OCI-LY7 (cell line): ENCODE measurements around the gene CAMK2B. TPM values are rescaled to one million over a fixed set of nuclear protein-coding genes. Genes with fewer than 3 reads are reported as not detected.

ENCODE experiments used
- BruUV-seq: library from RNA; stranded (reverse); fragments of 400-500 nt; replicated peaks from 2 replicates; lab custom pipeline; 2021; lab: Mats Ljungman, UMichigan
- CTCF ChIA-PET: fragments of 300-600 bp; sonication (Branson Sonifier 250); formaldehyde crosslinking; loops from one replicate; lab custom pipeline; 2022; ENCODE audit warnings: antibody characterized with exemption; ENCODE audit not compliant: unreplicated experiment; lab: Charles Lee
- POLR2A ChIA-PET: fragments of 300-600 bp; sonication (Branson Sonifier 250); formaldehyde crosslinking; loops from one replicate; lab custom pipeline; 2022; ENCODE audit warnings: antibody characterized with exemption; lab: Charles Lee
- DNase-seq: peaks from one replicate; pipeline ENCODE4 v3.0.0-alpha.2; 2015; ENCODE audit warnings: low spot score
- H2AFZ ChIP-seq: fragments of 200-600 bp; sonication (generic), shearing (Covaris generic); 2 replicates; pipeline ENCODE4 v1.6.1; 2014; ENCODE audit warnings: mild to moderate bottlenecking, antibody characterized with exemption, low read length, moderate library complexity
- H3K27ac ChIP-seq: fragments of 200-600 bp; sonication (generic); 2 replicates; pipeline ENCODE4 v1.5.1; 2014; ENCODE audit warnings: mixed run types, low read depth, mild to moderate bottlenecking, moderate library complexity, low read length, inconsistent platforms; ENCODE audit not compliant: poor library complexity, severe bottlenecking
- H3K36me3 ChIP-seq: fragments of 200-600 bp; sonication (generic); 2 replicates; pipeline ENCODE4 v1.6.1; 2014; ENCODE audit warnings: mild to moderate bottlenecking, antibody characterized with exemption, low read length, moderate library complexity, mixed read lengths; ENCODE audit not compliant: insufficient read depth
- H3K4me1 ChIP-seq: fragments of 200-600 bp; sonication (generic); 2 replicates; pipeline ENCODE4 v1.5.1; 2014; ENCODE audit warnings: mild to moderate bottlenecking, low read length; ENCODE audit not compliant: insufficient read depth, poor library complexity, severe bottlenecking
- H3K4me2 ChIP-seq: fragments of 200-600 bp; sonication (generic); 2 replicates; pipeline ENCODE4 v1.6.1; 2014; ENCODE audit warnings: mild to moderate bottlenecking, low read length
- H3K4me3 ChIP-seq: fragments of 200-600 bp; sonication (generic); 2 replicates; pipeline ENCODE4 v1.5.1; 2014; ENCODE audit warnings: mild to moderate bottlenecking, low read depth, low read length; ENCODE audit not compliant: poor library complexity, severe bottlenecking
- H3K79me2 ChIP-seq: fragments of 200-600 bp; sonication (generic); 2 replicates; pipeline ENCODE4 v1.6.1; 2016; ENCODE audit warnings: low read depth, mild to moderate bottlenecking, low read length, moderate library complexity, mixed read lengths; ENCODE audit not compliant: insufficient read depth
- H3K9me2 ChIP-seq: fragments of 200-600 bp; sonication (generic); 2 replicates; pipeline ENCODE4 v1.6.1; 2016; ENCODE audit warnings: mild to moderate bottlenecking, low read length, mixed read lengths; ENCODE audit not compliant: insufficient read depth
- H3K9me3 ChIP-seq: fragments of 200-600 bp; sonication (generic); 2 replicates; pipeline ENCODE4 v1.6.1; 2014; ENCODE audit warnings: mild to moderate bottlenecking, mixed run types, low read length, mixed read lengths
- H4K20me1 ChIP-seq: fragments of 200-600 bp; sonication (generic); 2 replicates; pipeline ENCODE4 v1.6.1; 2014; ENCODE audit warnings: mild to moderate bottlenecking, antibody characterized with exemption, low read length, moderate library complexity, mixed read lengths; ENCODE audit not compliant: insufficient read depth
- CTCF ChIP-seq: fragments of 200-600 bp; sonication (generic); conservative IDR thresholded peaks from 2 replicates; pipeline ENCODE4 v1.5.1; 2014; ENCODE audit warnings: mild to moderate bottlenecking, antibody characterized with exemption, low read length, moderate library complexity, mixed read lengths
- EZH2phosphoT487 ChIP-seq: fragments of 200-600 bp; sonication (generic); IDR thresholded peaks from 2 replicates; pipeline ENCODE4 v1.6.1; 2018; ENCODE audit warnings: low read depth, borderline replicate concordance, mild to moderate bottlenecking, mixed run types, antibody characterized with exemption, low read length, moderate library complexity, mixed read lengths
- intact Hi-C: fragments of 100-400 bp; cut with micrococcal nuclease; formaldehyde crosslinking; loops from one replicate; pipeline ENCODE4 v1.10.0; 2022; ENCODE audit not compliant: unreplicated experiment
- total RNA-seq, 2 experiments: library from RNA; depleted of rRNA in 1 of 2; stranded (reverse); fragments of >200 nt in 1 of 2; shearing (Covaris generic) in 1 of 2; gene quantifications; 2 replicates each; pipeline ENCODE4 v1.2.3, GENCODE V29; 2014 to 2022

CAMK2B gene
- total RNA-seq, 2 experiments from 2014 or later, result 0.66 to 1.1 TPM

GRCh38 chr7:44305564-44306507 is 19.6 kb downstream of the CAMK2B start:
- Histone ChIP-seq H4K20me1 (no peaks in the 10 kb centered on the region), H3K9me2 (no peaks in the 10 kb centered on the region; the same call in 1 of the 2 replicates), H3K79me2 (no peaks in the 10 kb centered on the region), H3K4me1 (no peaks in the 10 kb centered on the region), H3K4me2 (no peak overlapping the region), H2AFZ (no peak overlapping the region), H3K9me3 (no peaks in the 10 kb centered on the region), H3K4me3 (no peak overlapping the region), H3K27ac (no peak overlapping the region), H3K36me3 (no peaks in the 10 kb centered on the region)
- CTCF ChIA-PET, result no interaction called here
- TF ChIP-seq CTCF, result no peak
- TF ChIP-seq EZH2phosphoT487, result no peak
- POLR2A ChIA-PET, result no interaction called here
- intact Hi-C loops, result no loop called here
- DNase-seq, result no peak
- no TSS peak for BruUV-seq

GRCh38 chr7:44294325-44295069 is 30.9 kb downstream of the CAMK2B start:
- no peaks in the 10 kb centered on the region for H4K20me1 ChIP-seq
- POLR2A ChIA-PET, result no interaction called here
- H3K36me3 ChIP-seq, result no peaks in the 10 kb centered on the region
- H3K9me3 ChIP-seq, result no peaks in the 10 kb centered on the region
- no peak overlapping the region for H3K4me3 ChIP-seq
- H3K27ac ChIP-seq, result no peak overlapping the region
- no peak overlapping the region for H2AFZ ChIP-seq
- CTCF ChIA-PET, result no interaction called here
- H3K4me1 ChIP-seq, result no peaks in the 10 kb centered on the region
- H3K79me2 ChIP-seq, result no peaks in the 10 kb centered on the region
- BruUV-seq, result no TSS peak
- no peak overlapping the region for H3K4me2 ChIP-seq
- no peak for DNase-seq
- TF ChIP-seq EZH2phosphoT487 (no peak), CTCF (no peak)
- H3K9me2 ChIP-seq, result no peaks in the 10 kb centered on the region
- intact Hi-C loops, result no loop called here
